Osteoblast (primary cell): Measurements from ENCODE around the gene DUSP14. TPM values are rescaled to one million over a fixed set of nuclear protein-coding genes. Genes with fewer than 3 reads are reported as not detected.

Experiments
- DNase-seq: peaks from one replicate; pipeline ENCODE4 v3.0.0; 2011; ENCODE audit warnings: low spot score, mixed read lengths; ENCODE audit not compliant: insufficient read length; ENCODE audit errors: missing footprints
- H2AFZ ChIP-seq: 2 replicates; pipeline ENCODE4 v1.6.0; 2011; ENCODE audit warnings: mild to moderate bottlenecking, low read length
- H3K27ac ChIP-seq: 2 replicates; pipeline ENCODE4 v1.5.1; 2011; ENCODE audit warnings: mild to moderate bottlenecking, low read depth, low read length, moderate library complexity
- H3K27me3 ChIP-seq: 2 replicates; pipeline ENCODE4 v1.6.0; 2012; ENCODE audit warnings: mild to moderate bottlenecking, control low read depth, inconsistent platforms, low read length, moderate library complexity; ENCODE audit not compliant: insufficient read depth
- H3K36me3 ChIP-seq: 2 replicates; pipeline ENCODE4 v1.5.1; 2011; ENCODE audit warnings: mild to moderate bottlenecking, low read length, control low read depth, moderate library complexity; ENCODE audit not compliant: insufficient read depth
- H3K4me1 ChIP-seq: 2 replicates; pipeline ENCODE4 v1.5.1; 2011; ENCODE audit warnings: mild to moderate bottlenecking, low read length, control low read depth, moderate library complexity; ENCODE audit not compliant: insufficient read depth
- H3K4me2 ChIP-seq: 2 replicates; pipeline ENCODE4 v1.6.0; 2011; ENCODE audit warnings: mild to moderate bottlenecking, low read length; ENCODE audit not compliant: insufficient read depth
- H3K4me3 ChIP-seq: fragments of 200-600 bp; sonication (generic); 3 replicates; pipeline ENCODE4 v1.5.1; 2012; ENCODE audit warnings: mild to moderate bottlenecking, low read length, inconsistent platforms; ENCODE audit not compliant: insufficient read depth
- H3K79me2 ChIP-seq: 2 replicates; pipeline ENCODE4 v1.6.0; 2012; ENCODE audit warnings: mild to moderate bottlenecking, low read length, control low read depth, inconsistent platforms; ENCODE audit not compliant: insufficient read depth
- H3K9me3 ChIP-seq: 2 replicates; pipeline ENCODE4 v1.5.1; 2011; ENCODE audit warnings: low read depth, low read length, control low read depth
- H4K20me1 ChIP-seq: 2 replicates; pipeline ENCODE4 v1.6.0; 2012; ENCODE audit warnings: mild to moderate bottlenecking, low read length, control low read depth; ENCODE audit not compliant: insufficient read depth
- CTCF ChIP-seq: IDR thresholded peaks from 2 replicates; pipeline ENCODE4 v1.5.1; 2011; ENCODE audit warnings: mild to moderate bottlenecking, low read depth, low read length, moderate library complexity; ENCODE audit errors: extremely low read depth
- total RNA-seq: library from RNA; depleted of rRNA; stranded (reverse); fragments of >200 nt; gene quantifications from 2 replicates; pipeline ENCODE4 v1.2.3, GENCODE V29; 2012

The DUSP14 gene
- total RNA-seq, 1 donor, result 97.7 TPM

- H3K36me3 ChIP-seq, result peaks cover 70% of the 10 kb centered on the region
- H4K20me1 ChIP-seq, result peaks cover 38% of the 10 kb centered on the region
- H3K27me3 ChIP-seq, result no peaks in the 10 kb centered on the region
- no peak for DNase-seq
- H3K4me3 ChIP-seq, result no peak overlapping the region
- peaks cover 61% of the 10 kb centered on the region for H3K79me2 ChIP-seq
- H3K4me1 ChIP-seq, result peaks cover 9% of the 10 kb centered on the region
- no peak overlapping the region for H3K4me2 ChIP-seq
- no peak overlapping the region for H2AFZ ChIP-seq
- TF ChIP-seq CTCF, result no peak
- no peaks in the 10 kb centered on the region for H3K9me3 ChIP-seq
- no peak overlapping the region for H3K27ac ChIP-seq
Measured at GRCh38 chr17:37512442-37513068, 22.9 kb downstream of the DUSP14 start.

GRCh38 chr17:37513711-37514110 is 24.0 kb downstream of the DUSP14 start:
- H3K79me2 ChIP-seq, result peaks cover 52% of the 10 kb centered on the region

GRCh38 chr17:37516127-37516571 is 26.5 kb downstream of the DUSP14 start:
- no peak for TF ChIP-seq CTCF
- no peaks in the 10 kb centered on the region for H3K9me3 ChIP-seq
- no peak overlapping the region for H2AFZ ChIP-seq
- no peak overlapping the region for H3K4me3 ChIP-seq
- H3K27ac ChIP-seq, result peak overlapping the region; percentile 39
- peak; percentile 58 for DNase-seq
- H4K20me1 ChIP-seq, result peaks cover 19% of the 10 kb centered on the region
- no peak overlapping the region for H3K4me2 ChIP-seq
- H3K36me3 ChIP-seq, result peaks cover 74% of the 10 kb centered on the region
- H3K79me2 ChIP-seq, result peaks cover 29% of the 10 kb centered on the region
- peaks cover 9% of the 10 kb centered on the region for H3K4me1 ChIP-seq
- H3K27me3 ChIP-seq, result no peaks in the 10 kb centered on the region

More at GRCh38 chr17:37513711-37514110, 24.0 kb downstream of the DUSP14 start:
- H3K9me3 ChIP-seq, result no peaks in the 10 kb centered on the region
- TF ChIP-seq CTCF, result no peak
- H2AFZ ChIP-seq, result no peak overlapping the region
- no peak overlapping the region for H3K4me2 ChIP-seq
- no peak overlapping the region for H3K4me3 ChIP-seq
- H3K27me3 ChIP-seq, result no peaks in the 10 kb centered on the region
- no peak for DNase-seq
- no peak overlapping the region for H3K27ac ChIP-seq
- peaks cover 32% of the 10 kb centered on the region for H4K20me1 ChIP-seq
- peaks cover 76% of the 10 kb centered on the region for H3K36me3 ChIP-seq
- H3K4me1 ChIP-seq, result peaks cover 9% of the 10 kb centered on the region

GRCh38 chr17:37517881-37518280 is 28.2 kb downstream of the DUSP14 start:
- H3K27me3 ChIP-seq, result no peaks in the 10 kb centered on the region
- H3K4me2 ChIP-seq, result no peak overlapping the region
- peaks cover 67% of the 10 kb centered on the region for H3K36me3 ChIP-seq
- no peak for TF ChIP-seq CTCF
- peaks cover 16% of the 10 kb centered on the region for H3K79me2 ChIP-seq
- H3K9me3 ChIP-seq, result no peaks in the 10 kb centered on the region
- no peak overlapping the region for H3K27ac ChIP-seq
- no peak for DNase-seq
- no peak overlapping the region for H2AFZ ChIP-seq
- H3K4me1 ChIP-seq, result peaks cover 9% of the 10 kb centered on the region
- H4K20me1 ChIP-seq, result peaks cover 10% of the 10 kb centered on the region
- H3K4me3 ChIP-seq, result no peak overlapping the region
